ENCODE data around the gene TRIM52. TPM values are rescaled to one million over a fixed set of nuclear protein-coding genes. Genes with fewer than 3 reads are reported as not detected.
A peak's percentile ranks its signal among the peaks of the same experiment; 100 is the strongest.

TRIM52 gene
- polyA plus RNA-seq, 1 donor, result 33.0 TPM

- peaks cover 25% of the 10 kb centered on the region for H3K4me1 ChIP-seq (ENCODE audit: control insufficient read depth, insufficient read depth, low read length)
- peak overlapping the region; percentile 93 for H3K27ac ChIP-seq (ENCODE audit: low read length)
- no peaks in the 10 kb centered on the region for H3K27me3 ChIP-seq (ENCODE audit: control insufficient read depth, insufficient read depth, low read length)
- H3K4me3 ChIP-seq (ENCODE audit: low read length), result peak overlapping the region; percentile 79
- H3K9me3 ChIP-seq (ENCODE audit: control insufficient read depth, low read depth, low read length), result no peaks in the 10 kb centered on the region
- DNase-seq, result no peak
- WGBS (ENCODE audit: insufficient coverage, low lambda C conversion rate), result no CpG with 5 or more reads among the region's 25 CpGs
- peaks cover 38% of the 10 kb centered on the region for H3K36me3 ChIP-seq (ENCODE audit: control insufficient read depth, insufficient read depth, low read length)
These were observed 17.9 kb downstream of the TRIM52 start for GRCh38 chr5:181243018-181243563.

DNA sequence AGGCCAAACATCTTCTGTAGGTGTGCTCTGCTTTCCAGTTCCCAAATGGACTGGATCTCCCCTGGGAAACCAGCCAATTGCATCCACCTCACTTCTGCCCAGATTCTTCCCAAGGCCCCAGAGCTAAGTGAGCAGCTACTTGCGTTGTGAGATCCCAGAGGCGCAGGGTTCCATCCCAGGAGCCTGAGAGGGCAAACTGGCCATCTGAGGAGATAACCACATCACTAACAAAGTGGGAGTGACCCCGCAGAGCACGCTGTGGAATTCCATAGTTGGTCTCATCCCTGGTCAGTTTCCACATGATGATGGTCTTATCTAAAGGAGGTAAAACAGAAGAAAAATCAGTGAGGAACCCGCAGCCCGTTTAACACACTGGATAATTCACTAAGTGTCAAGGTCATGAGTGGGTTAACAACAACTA, 18.9 kb downstream of the TRIM52 start:
- 25% methylated on average over 2 of the region's 6 CpGs for WGBS (ENCODE audit: insufficient coverage, low lambda C conversion rate)
- H3K27ac ChIP-seq (ENCODE audit: low read length), result peak overlapping the region; percentile 45
- no peaks in the 10 kb centered on the region for H3K27me3 ChIP-seq (ENCODE audit: control insufficient read depth, insufficient read depth, low read length)
- peak overlapping the region; percentile 79 for H3K4me3 ChIP-seq (ENCODE audit: low read length)
- H3K4me1 ChIP-seq (ENCODE audit: control insufficient read depth, insufficient read depth, low read length), result peaks cover 21% of the 10 kb centered on the region
- H3K36me3 ChIP-seq (ENCODE audit: control insufficient read depth, insufficient read depth, low read length), result peaks cover 49% of the 10 kb centered on the region
- no peaks in the 10 kb centered on the region for H3K9me3 ChIP-seq (ENCODE audit: control insufficient read depth, low read depth, low read length)
- no peak for DNase-seq

DNA sequence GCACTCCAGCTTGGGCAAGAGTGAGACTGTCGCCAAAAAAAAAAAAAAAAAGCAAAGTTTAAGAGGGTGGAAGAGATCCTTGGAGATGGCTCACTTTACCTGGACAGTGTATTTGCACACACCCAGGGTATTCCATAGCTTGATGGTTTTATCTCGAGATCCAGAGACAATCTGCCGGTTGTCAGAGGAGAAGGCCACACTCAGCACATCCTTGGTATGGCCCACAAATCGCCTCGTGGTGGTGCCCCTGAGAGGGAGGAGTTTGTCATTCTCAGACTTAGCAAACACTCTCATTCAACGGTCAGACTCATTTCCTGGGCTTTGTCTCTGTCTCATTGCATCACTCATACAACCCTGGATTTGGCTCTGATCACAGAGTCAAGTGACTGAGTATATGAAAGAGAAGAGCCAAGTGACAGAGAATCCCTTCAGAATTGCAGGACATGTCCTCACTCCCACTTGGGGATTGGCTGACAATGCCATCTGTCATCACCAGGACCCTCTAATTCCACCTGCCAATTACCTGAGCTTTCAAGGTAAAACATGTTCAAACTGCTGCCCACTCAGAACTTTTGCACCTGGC, 19.5 kb downstream of the TRIM52 start:
- DNase-seq, result peak in 1 of 2 donors; percentile 57
- H3K4me1 ChIP-seq (ENCODE audit: control insufficient read depth, insufficient read depth, low read length), result peaks cover 21% of the 10 kb centered on the region
- peak overlapping the region; percentile 45 for H3K27ac ChIP-seq (ENCODE audit: low read length)
- H3K9me3 ChIP-seq (ENCODE audit: control insufficient read depth, low read depth, low read length), result no peaks in the 10 kb centered on the region
- peaks cover 54% of the 10 kb centered on the region for H3K36me3 ChIP-seq (ENCODE audit: control insufficient read depth, insufficient read depth, low read length)
- WGBS (ENCODE audit: insufficient coverage, low lambda C conversion rate), result no CpG with 5 or more reads among the region's 6 CpGs
- no peaks in the 10 kb centered on the region for H3K27me3 ChIP-seq (ENCODE audit: control insufficient read depth, insufficient read depth, low read length)
- H3K4me3 ChIP-seq (ENCODE audit: low read length), result peak overlapping the region; percentile 79

DNA sequence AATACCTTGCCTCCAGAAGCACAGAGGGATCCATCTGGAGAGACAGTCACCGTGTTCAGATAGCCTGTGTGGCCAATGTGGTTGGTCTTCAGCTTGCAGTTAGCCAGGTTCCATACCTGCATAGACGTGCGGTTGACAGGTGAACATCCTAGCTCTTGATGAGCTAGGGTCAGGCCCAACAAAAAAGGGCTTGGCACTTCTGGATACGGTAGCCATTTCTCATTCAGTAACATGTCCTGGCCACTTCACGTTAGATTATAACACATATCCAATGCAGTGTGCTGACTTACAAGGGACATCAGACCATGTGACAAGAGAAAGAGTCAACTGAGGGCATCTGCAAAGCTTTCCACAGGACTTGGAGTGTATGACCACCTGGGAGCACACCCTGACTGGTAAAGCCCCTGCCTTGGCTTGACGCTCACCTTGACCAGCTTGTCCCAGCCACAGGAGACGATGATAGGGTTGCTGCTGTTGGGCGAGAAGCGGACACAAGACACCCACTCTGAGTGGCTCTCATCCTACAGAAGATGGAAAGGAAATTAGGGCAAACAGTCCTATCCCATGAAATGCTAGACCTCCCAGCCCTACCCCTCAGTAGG, 21.8 kb downstream of the TRIM52 start:
- Histone ChIP-seq H3K9me3 (ENCODE audit: control insufficient read depth, low read depth, low read length) (no peaks in the 10 kb centered on the region), H3K36me3 (ENCODE audit: control insufficient read depth, insufficient read depth, low read length) (peaks cover 76% of the 10 kb centered on the region)
- DNase-seq, result no peak

DNA sequence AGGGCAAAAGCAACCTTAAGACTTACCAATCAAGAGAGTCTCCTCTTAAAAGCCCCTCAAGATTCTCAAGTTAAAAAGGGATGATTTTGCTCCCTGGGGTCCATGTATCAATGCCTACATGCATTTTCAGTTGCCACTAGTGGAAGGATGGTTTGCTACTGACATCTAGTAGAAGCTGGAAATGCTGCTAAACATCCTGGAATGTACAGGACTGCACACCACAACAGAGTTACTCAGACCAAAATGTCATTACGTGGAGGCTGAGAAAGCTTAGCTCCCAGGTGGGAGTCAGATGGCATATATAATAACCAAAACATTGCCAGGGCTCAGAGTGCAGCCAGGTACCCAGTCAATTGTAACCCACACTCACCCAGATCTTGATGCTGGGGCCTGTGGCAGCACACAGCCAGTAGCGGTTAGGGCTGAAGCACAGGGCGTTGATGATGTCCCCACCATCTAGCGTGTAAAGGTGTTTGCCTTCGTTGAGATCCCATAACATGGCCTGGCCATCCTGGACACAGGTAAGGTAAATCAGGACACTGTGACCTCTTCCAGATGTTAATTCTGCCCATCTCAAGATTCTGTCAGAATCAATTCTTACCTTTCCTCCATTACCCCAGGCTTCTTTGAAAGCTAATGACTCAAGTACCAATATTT, 23.1 kb downstream of the TRIM52 start:
- no peak overlapping the region for H3K4me3 ChIP-seq (ENCODE audit: low read length)
- H3K27me3 ChIP-seq (ENCODE audit: control insufficient read depth, insufficient read depth, low read length), result no peaks in the 10 kb centered on the region
- H3K27ac ChIP-seq (ENCODE audit: low read length), result no peak overlapping the region
- no peak for DNase-seq
- H3K4me1 ChIP-seq (ENCODE audit: control insufficient read depth, insufficient read depth, low read length), result peaks cover 10% of the 10 kb centered on the region
- peaks cover 88% of the 10 kb centered on the region for H3K36me3 ChIP-seq (ENCODE audit: control insufficient read depth, insufficient read depth, low read length)
- WGBS (ENCODE audit: insufficient coverage, low lambda C conversion rate), result no CpG with 5 or more reads among the region's 5 CpGs
- H3K9me3 ChIP-seq (ENCODE audit: control insufficient read depth, low read depth, low read length), result no peaks in the 10 kb centered on the region

More for the DNA sequence above, 21.8 kb downstream of the TRIM52 start:
- WGBS (ENCODE audit: insufficient coverage, low lambda C conversion rate), result no CpG with 5 or more reads among the region's 9 CpGs
- H3K27ac ChIP-seq (ENCODE audit: low read length), result no peak overlapping the region
- H3K4me3 ChIP-seq (ENCODE audit: low read length), result no peak overlapping the region
- peaks cover 10% of the 10 kb centered on the region for H3K4me1 ChIP-seq (ENCODE audit: control insufficient read depth, insufficient read depth, low read length)
- H3K27me3 ChIP-seq (ENCODE audit: control insufficient read depth, insufficient read depth, low read length), result no peaks in the 10 kb centered on the region

GRCh38 chr5:181236954-181237641, 23.8 kb downstream of the TRIM52 start:
- peaks cover 93% of the 10 kb centered on the region for H3K36me3 ChIP-seq (ENCODE audit: control insufficient read depth, insufficient read depth, low read length)
- H3K27ac ChIP-seq (ENCODE audit: low read length), result no peak overlapping the region
- no peaks in the 10 kb centered on the region for H3K9me3 ChIP-seq (ENCODE audit: control insufficient read depth, low read depth, low read length)
- H3K27me3 ChIP-seq (ENCODE audit: control insufficient read depth, insufficient read depth, low read length), result no peaks in the 10 kb centered on the region
- no peak for DNase-seq
- no CpG with 5 or more reads among the region's 10 CpGs for WGBS (ENCODE audit: insufficient coverage, low lambda C conversion rate)
- H3K4me1 ChIP-seq (ENCODE audit: control insufficient read depth, insufficient read depth, low read length), result peaks cover 8% of the 10 kb centered on the region
- no peak overlapping the region for H3K4me3 ChIP-seq (ENCODE audit: low read length)

- Histone ChIP-seq H3K9me3 (ENCODE audit: control insufficient read depth, low read depth, low read length) (no peaks in the 10 kb centered on the region), H3K4me1 (ENCODE audit: control insufficient read depth, insufficient read depth, low read length) (peaks cover 1% of the 10 kb centered on the region), H3K27ac (ENCODE audit: low read length) (no peak overlapping the region), H3K36me3 (ENCODE audit: control insufficient read depth, insufficient read depth, low read length) (peaks cover 91% of the 10 kb centered on the region), H3K4me3 (ENCODE audit: low read length) (no peak overlapping the region), H3K27me3 (ENCODE audit: control insufficient read depth, insufficient read depth, low read length) (no peaks in the 10 kb centered on the region)
- no CpG with 5 or more reads among the region's 6 CpGs for WGBS (ENCODE audit: insufficient coverage, low lambda C conversion rate)
- DNase-seq, result no peak
These were observed 24.5 kb downstream of the TRIM52 start for GRCh38 chr5:181236471-181236870.

- no peaks in the 10 kb centered on the region for H3K27me3 ChIP-seq (ENCODE audit: control insufficient read depth, insufficient read depth, low read length)
- WGBS (ENCODE audit: insufficient coverage, low lambda C conversion rate), result 100% methylated on average over 1 of the region's 5 CpGs
- no peak overlapping the region for H3K4me3 ChIP-seq (ENCODE audit: low read length)
- H3K4me1 ChIP-seq (ENCODE audit: control insufficient read depth, insufficient read depth, low read length), result no peaks in the 10 kb centered on the region
- no peak for DNase-seq
- no peak overlapping the region for H3K27ac ChIP-seq (ENCODE audit: low read length)
- H3K9me3 ChIP-seq (ENCODE audit: control insufficient read depth, low read depth, low read length), result no peaks in the 10 kb centered on the region
- peaks cover 91% of the 10 kb centered on the region for H3K36me3 ChIP-seq (ENCODE audit: control insufficient read depth, insufficient read depth, low read length)
These were observed 25.1 kb downstream of the TRIM52 start for GRCh38 chr5:181235689-181236366.

- Histone ChIP-seq H3K27me3 (ENCODE audit: control insufficient read depth, insufficient read depth, low read length) (no peaks in the 10 kb centered on the region), H3K9me3 (ENCODE audit: control insufficient read depth, low read depth, low read length) (no peaks in the 10 kb centered on the region), H3K4me1 (ENCODE audit: control insufficient read depth, insufficient read depth, low read length) (no peaks in the 10 kb centered on the region), H3K27ac (ENCODE audit: low read length) (no peak overlapping the region), H3K4me3 (ENCODE audit: low read length) (no peak overlapping the region), H3K36me3 (ENCODE audit: control insufficient read depth, insufficient read depth, low read length) (peaks cover 91% of the 10 kb centered on the region)
- DNase-seq, result no peak
- WGBS (ENCODE audit: insufficient coverage, low lambda C conversion rate), result no CpG with 5 or more reads among the region's 5 CpGs
These were observed 25.6 kb downstream of the TRIM52 start for GRCh38 chr5:181235323-181235688.

All from large intestine (tissue), 3 donors.